GM13976 (cell line): ENCODE data around the gene OR52E6.
A peak's percentile ranks its signal among the peaks of the same experiment; 100 is the strongest.

ENCODE experiments used
- DNase-seq: peaks from one replicate; pipeline ENCODE4 v3.0.0; 2012; ENCODE audit warnings: low spot score
- in situ Hi-C: fragments of 300-500 bp; cut with MboI; formaldehyde crosslinking; loops from one replicate; pipeline ENCODE4 v1.12.0; 2022; ENCODE audit warnings: low sequenced_read_pairs, mixed read lengths, inconsistent platforms; ENCODE audit not compliant: unreplicated experiment
- TF ChIP-seq, protein P1 (sequence below): IDR thresholded peaks from 2 replicates; pipeline ENCODE4 v1.5.1; 2012; ENCODE audit warnings: borderline replicate concordance, mild to moderate bottlenecking; ENCODE audit not compliant: insufficient read depth; ENCODE audit errors: extremely low read depth, missing control alignments, control extremely low read depth

OR52E6 gene

GRCh38 chr11:5831196-5831829 is 10.4 kb downstream of the OR52E6 start:
- TF ChIP-seq, protein P1, sequence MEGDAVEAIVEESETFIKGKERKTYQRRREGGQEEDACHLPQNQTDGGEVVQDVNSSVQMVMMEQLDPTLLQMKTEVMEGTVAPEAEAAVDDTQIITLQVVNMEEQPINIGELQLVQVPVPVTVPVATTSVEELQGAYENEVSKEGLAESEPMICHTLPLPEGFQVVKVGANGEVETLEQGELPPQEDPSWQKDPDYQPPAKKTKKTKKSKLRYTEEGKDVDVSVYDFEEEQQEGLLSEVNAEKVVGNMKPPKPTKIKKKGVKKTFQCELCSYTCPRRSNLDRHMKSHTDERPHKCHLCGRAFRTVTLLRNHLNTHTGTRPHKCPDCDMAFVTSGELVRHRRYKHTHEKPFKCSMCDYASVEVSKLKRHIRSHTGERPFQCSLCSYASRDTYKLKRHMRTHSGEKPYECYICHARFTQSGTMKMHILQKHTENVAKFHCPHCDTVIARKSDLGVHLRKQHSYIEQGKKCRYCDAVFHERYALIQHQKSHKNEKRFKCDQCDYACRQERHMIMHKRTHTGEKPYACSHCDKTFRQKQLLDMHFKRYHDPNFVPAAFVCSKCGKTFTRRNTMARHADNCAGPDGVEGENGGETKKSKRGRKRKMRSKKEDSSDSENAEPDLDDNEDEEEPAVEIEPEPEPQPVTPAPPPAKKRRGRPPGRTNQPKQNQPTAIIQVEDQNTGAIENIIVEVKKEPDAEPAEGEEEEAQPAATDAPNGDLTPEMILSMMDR, result no peak
- DNase-seq, result no peak
- in situ Hi-C loops, result no loop called here

- TF ChIP-seq, protein P1, result no peak
- in situ Hi-C loops, result no loop called here
- DNase-seq, result peak; percentile 10
These were observed 23.3 kb downstream of the OR52E6 start for GRCh38 chr11:5818245-5818886.

GRCh38 chr11:5815534-5815933 is 26.2 kb downstream of the OR52E6 start:
- TF ChIP-seq, protein P1, result no peak
- no peak for DNase-seq
- in situ Hi-C loops, result no loop called here

- TF ChIP-seq, protein P1, result no peak
- no peak for DNase-seq
- in situ Hi-C loops, result loop anchor here (10.0 kb wide), 1 partner anchor 205 kb away; no protein-coding TSS in a partner anchor
These were observed 31.5 kb downstream of the OR52E6 start for GRCh38 chr11:5809905-5810795.

DNA sequence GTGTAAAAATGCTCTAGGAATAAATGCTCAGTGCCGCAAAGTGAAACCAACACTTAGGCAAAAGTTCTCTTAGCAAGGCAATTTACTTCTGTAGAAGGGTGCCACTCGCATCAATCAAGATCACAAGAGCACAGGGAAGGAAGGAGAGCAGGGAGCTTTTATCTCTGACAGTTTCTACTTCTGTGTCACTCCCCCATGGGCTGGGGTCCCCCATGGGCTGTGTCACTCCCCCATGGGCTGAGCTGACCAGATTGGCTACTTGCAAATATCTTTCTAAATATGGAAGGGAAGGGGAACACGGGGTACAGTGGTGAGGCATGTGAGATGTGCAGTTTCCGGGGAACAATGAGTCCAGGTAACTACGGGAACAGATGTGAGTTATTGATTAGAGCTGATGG is 32.6 kb downstream of the OR52E6 start:
- DNase-seq, result no peak
- in situ Hi-C loops, result loop anchor here (10.0 kb wide), 1 partner anchor 204 kb away; no protein-coding TSS in a partner anchor
- TF ChIP-seq, protein P1, result no peak

- peak; percentile 26 for DNase-seq
- TF ChIP-seq, protein P1, result peak; percentile 83
- in situ Hi-C loops, result loop anchor here (10.0 kb wide), 1 partner anchor 204 kb away; no protein-coding TSS in a partner anchor
These were observed 33.1 kb downstream of the OR52E6 start, which contains the start of gene OR52N2 for GRCh38 chr11:5808500-5809121. OR52N2 (plus strand) TSS chr11:5808924; CDS start chr11:5820336, 11,412 bp downstream.
